ENCODE results near the gene DAB1. TPM values are rescaled to one million over a fixed set of nuclear protein-coding genes. Genes with fewer than 3 reads are reported as not detected.

The DAB1 gene
- total RNA-seq, 6 experiments from 2014 or later = 0.13 to 1.2 (median 0.23) TPM

GRCh38 chr1:57041901-57042300 is 382.0 kb downstream of the DAB1 start:
- DNase-seq = no peak
- TF ChIP-seq, protein P1, sequence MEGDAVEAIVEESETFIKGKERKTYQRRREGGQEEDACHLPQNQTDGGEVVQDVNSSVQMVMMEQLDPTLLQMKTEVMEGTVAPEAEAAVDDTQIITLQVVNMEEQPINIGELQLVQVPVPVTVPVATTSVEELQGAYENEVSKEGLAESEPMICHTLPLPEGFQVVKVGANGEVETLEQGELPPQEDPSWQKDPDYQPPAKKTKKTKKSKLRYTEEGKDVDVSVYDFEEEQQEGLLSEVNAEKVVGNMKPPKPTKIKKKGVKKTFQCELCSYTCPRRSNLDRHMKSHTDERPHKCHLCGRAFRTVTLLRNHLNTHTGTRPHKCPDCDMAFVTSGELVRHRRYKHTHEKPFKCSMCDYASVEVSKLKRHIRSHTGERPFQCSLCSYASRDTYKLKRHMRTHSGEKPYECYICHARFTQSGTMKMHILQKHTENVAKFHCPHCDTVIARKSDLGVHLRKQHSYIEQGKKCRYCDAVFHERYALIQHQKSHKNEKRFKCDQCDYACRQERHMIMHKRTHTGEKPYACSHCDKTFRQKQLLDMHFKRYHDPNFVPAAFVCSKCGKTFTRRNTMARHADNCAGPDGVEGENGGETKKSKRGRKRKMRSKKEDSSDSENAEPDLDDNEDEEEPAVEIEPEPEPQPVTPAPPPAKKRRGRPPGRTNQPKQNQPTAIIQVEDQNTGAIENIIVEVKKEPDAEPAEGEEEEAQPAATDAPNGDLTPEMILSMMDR (IDR thresholded peaks at IDR 0.05) = no peak
- Mint-ChIP-seq H3K27me3 (ENCODE audit: insufficient read depth) (peaks cover 12% of the 10 kb centered on the region), H3K4me3 (no peak overlapping the region), H3K27ac (no peak overlapping the region), H3K9me3 (peaks cover 4% of the 10 kb centered on the region; the same call in 1 of the 2 replicates), H3K4me1 (ENCODE audit: low read depth) (no peaks in the 10 kb centered on the region), H3K36me3 (ENCODE audit: low read depth) (no peaks in the 10 kb centered on the region)

GRCh38 chr1:57040811-57041210 is 383.0 kb downstream of the DAB1 start:
- peaks cover 4% of the 10 kb centered on the region; the same call in 1 of the 2 replicates for H3K9me3 Mint-ChIP-seq
- no peaks in the 10 kb centered on the region for H3K4me1 Mint-ChIP-seq (ENCODE audit: low read depth)
- peaks cover 12% of the 10 kb centered on the region for H3K27me3 Mint-ChIP-seq (ENCODE audit: insufficient read depth)
- no peak overlapping the region for H3K4me3 Mint-ChIP-seq
- no peak for DNase-seq
- no peak overlapping the region for H3K27ac Mint-ChIP-seq
- no peaks in the 10 kb centered on the region for H3K36me3 Mint-ChIP-seq (ENCODE audit: low read depth)
- TF ChIP-seq, protein P1 (IDR thresholded peaks at IDR 0.05) = no peak

- DNase-seq = no peak
- TF ChIP-seq, protein P1 (IDR thresholded peaks at IDR 0.05) = no peak
Observed at GRCh38 chr1:57036641-57037579, 386.9 kb downstream of the DAB1 start.

DNA sequence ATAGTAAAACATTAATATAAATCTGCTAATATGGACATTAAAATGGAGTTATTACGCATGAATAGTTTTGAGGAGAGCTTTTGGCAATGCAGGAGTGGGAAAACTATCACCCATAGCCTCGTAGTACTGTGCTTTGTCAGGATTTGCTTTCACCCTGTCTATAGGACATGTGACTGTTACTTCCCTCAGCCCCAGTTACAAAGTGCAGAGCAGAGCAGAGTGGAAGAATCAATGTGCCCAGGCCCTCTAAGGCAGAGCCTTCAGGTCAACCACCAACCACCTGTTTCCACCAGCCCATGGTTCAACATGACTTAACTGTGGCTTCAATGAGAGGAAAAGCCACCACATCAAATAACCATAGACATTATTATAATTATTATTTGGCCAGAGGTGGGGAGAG is 389.1 kb downstream of the DAB1 start:
- DNase-seq = no peak
- TF ChIP-seq, protein P1 (IDR thresholded peaks at IDR 0.05) = no peak
- Mint-ChIP-seq H3K27me3 (ENCODE audit: insufficient read depth) (peaks cover 4% of the 10 kb centered on the region; the same call in 1 of the 2 replicates), H3K9me3 (no peaks in the 10 kb centered on the region), H3K4me3 (no peak overlapping the region), H3K4me1 (ENCODE audit: low read depth) (no peaks in the 10 kb centered on the region), H3K27ac (no peak overlapping the region), H3K36me3 (ENCODE audit: low read depth) (no peaks in the 10 kb centered on the region)

More at GRCh38 chr1:57036641-57037579, 386.9 kb downstream of the DAB1 start:
- Mint-ChIP-seq H3K4me3 (no peak overlapping the region), H3K27me3 (ENCODE audit: insufficient read depth) (peaks cover 6% of the 10 kb centered on the region), H3K9me3 (no peaks in the 10 kb centered on the region), H3K4me1 (ENCODE audit: low read depth) (no peaks in the 10 kb centered on the region), H3K36me3 (ENCODE audit: low read depth) (no peaks in the 10 kb centered on the region), H3K27ac (no peak overlapping the region)

GRCh38 chr1:57033222-57034001 is 390.4 kb downstream of the DAB1 start:
- Mint-ChIP-seq H3K27me3 (ENCODE audit: insufficient read depth) (no peaks in the 10 kb centered on the region), H3K4me1 (ENCODE audit: low read depth) (no peaks in the 10 kb centered on the region), H3K27ac (no peak overlapping the region), H3K4me3 (no peak overlapping the region), H3K36me3 (ENCODE audit: low read depth) (no peaks in the 10 kb centered on the region), H3K9me3 (peaks cover 4% of the 10 kb centered on the region)
- DNase-seq = no peak
- TF ChIP-seq, protein P1 (IDR thresholded peaks at IDR 0.05) = no peak

Data from HFFc6 (cell line).